ENCODE data around the gene DCAF8L1. TPM values are rescaled to one million over a fixed set of nuclear protein-coding genes. Genes with fewer than 3 reads are reported as not detected.

The DCAF8L1 gene
- total and polyA plus RNA-seq, 2 of the 8 experiments (the other 6 are each of a cell fraction or from before 2014, with no cell fraction given) = not detected

- H3K4me2 ChIP-seq (ENCODE audit: insufficient read depth in 1 of 2, low read depth in 2 of 2, low read length in 2 of 2) = no peak overlapping the region
- no peak overlapping the region for H4K91ac ChIP-seq (replicated peaks; ENCODE audit: insufficient read length, low read length)
- H3K14ac ChIP-seq (ENCODE audit: insufficient read length) = no peak overlapping the region
- DNase-seq (ENCODE audit: low read depth in 1 of 2, low spot score in 2 of 2) = no peak
- no peak overlapping the region for H4K5ac ChIP-seq (ENCODE audit: insufficient read length, low read depth, low read length)
- H2AK5ac ChIP-seq (ENCODE audit: low read depth, low read length) = no peak overlapping the region
- no peaks in the 10 kb centered on the region for H4K20me1 ChIP-seq (replicated peaks in 1 of 2; ENCODE audit: control insufficient read depth in 1 of 2, insufficient read depth in 2 of 2, low read length in 2 of 2)
- H3K23ac ChIP-seq (ENCODE audit: insufficient read length) = no peak overlapping the region
- no peaks in the 10 kb centered on the region for H3K79me2 ChIP-seq (ENCODE audit: control insufficient read depth in 1 of 2, insufficient read depth in 2 of 2, low read length in 2 of 2)
- H3K4me3 ChIP-seq (ENCODE audit: extremely low read depth in 1 of 4, insufficient read depth in 2 of 4, low read depth in 3 of 4, low read length in 4 of 4) = no peak overlapping the region
- no peaks in the 10 kb centered on the region for H3K36me3 ChIP-seq (ENCODE audit: control insufficient read depth in 2 of 4, insufficient read depth in 4 of 4, low read length in 3 of 4)
- no peak overlapping the region for H2BK12ac ChIP-seq (ENCODE audit: low read depth, low read length)
- no peaks in the 10 kb centered on the region for H3K23me2 ChIP-seq (ENCODE audit: low read depth, low read length)
- no peak overlapping the region for H2AFZ ChIP-seq (ENCODE audit: low read length)
- TF ChIP-seq RXRA (IDR thresholded peaks at IDR 0.05; ENCODE audit: insufficient read depth, low read depth, low read length) (no peak), GTF2F1 (IDR thresholded peaks at IDR 0.05; ENCODE audit: borderline replicate concordance, low read depth, low read length) (no peak), POU5F1 (IDR thresholded peaks at IDR 0.05; ENCODE audit: low read depth, low read length) (no peak), ATF3 (IDR thresholded peaks at IDR 0.05; ENCODE audit: insufficient read depth, low read depth, low read length) (no peak), GABPA (IDR thresholded peaks at IDR 0.05; ENCODE audit: borderline replicate concordance, insufficient read depth, low read length) (no peak), RFX5 (IDR thresholded peaks at IDR 0.05; ENCODE audit: borderline replicate concordance, low read depth, low read length) (no peak), MAX (IDR thresholded peaks at IDR 0.05) (no peak), CREB1 (IDR thresholded peaks at IDR 0.05) (no peak), JUND (IDR thresholded peaks at IDR 0.05; ENCODE audit: low read length) (no peak), EZH2 (IDR thresholded peaks at IDR 0.05; ENCODE audit: low read depth, low read length, severe bottlenecking) (no peak), KDM1A (IDR thresholded peaks at IDR 0.05; ENCODE audit: borderline replicate concordance, low read length) (no peak), TBP (IDR thresholded peaks at IDR 0.05; ENCODE audit: low read depth, low read length) (no peak)
- ChIA-PET POLR2A (ENCODE audit: partially characterized antibody) (no interaction called here), CTCF (ENCODE audit: partially characterized antibody) (no interaction called here)
- H3K9me3 ChIP-seq (ENCODE audit: insufficient read depth in 2 of 2, low read depth in 1 of 2, low read length in 1 of 2) = peaks cover 0 to 5% of the 10 kb centered on the region in 2 experiments; a peak in 1 of 4 replicates
- no peaks in the 10 kb centered on the region for H3K4me1 ChIP-seq (replicated peaks in 1 of 4; ENCODE audit: control insufficient read depth in 3 of 4, insufficient read depth in 4 of 4, low read length in 3 of 4)
- H2BK120ac ChIP-seq (replicated peaks; ENCODE audit: low read depth, low read length) = no peak overlapping the region
- no peak overlapping the region for H3K4ac ChIP-seq (replicated peaks; ENCODE audit: insufficient read length, low read depth, low read length)
- no peak overlapping the region for H4K8ac ChIP-seq (ENCODE audit: extremely low read depth, insufficient read depth, low read length)
- no peaks in the 10 kb centered on the region for H3K27me3 ChIP-seq (replicated peaks in 1 of 4; ENCODE audit: control insufficient read depth in 3 of 4, extremely low read depth in 1 of 4, insufficient read depth in 3 of 4, low read length in 3 of 4)
- no peak overlapping the region for H3K56ac ChIP-seq (replicated peaks; ENCODE audit: insufficient read length, low read depth, low read length)
- no peak overlapping the region for H3K18ac ChIP-seq (ENCODE audit: extremely low read depth, low read length)
- H3K9ac ChIP-seq (replicated peaks in 1 of 4; ENCODE audit: extremely low read depth in 1 of 4, low read depth in 3 of 4, low read length in 3 of 4) = no peak overlapping the region
- no peak overlapping the region for H3K27ac ChIP-seq (ENCODE audit: low read depth, low read length)
- H2BK20ac ChIP-seq (ENCODE audit: low read length) = no peak overlapping the region
- H3K79me1 ChIP-seq (ENCODE audit: low read depth, low read length) = no peaks in the 10 kb centered on the region
- WGBS, 2 experiments (ENCODE audit: extremely low coverage in 1 of 2, insufficient coverage in 1 of 2, insufficient read length in 1 of 2, insufficient replicate concordance in 2 of 2, low coverage in 1 of 2, low lambda C conversion rate in 2 of 2, missing lambda C conversion rate in 1 of 2) = no CpG with 5 or more reads among the region's 1 CpG
- no peak overlapping the region for H2BK5ac ChIP-seq (ENCODE audit: low read depth, low read length)
- no peak overlapping the region for H2BK15ac ChIP-seq (ENCODE audit: low read length)
- FAIRE-seq = no peak
These were observed 16.8 kb downstream of the DCAF8L1 start for GRCh38 chrX:27964432-27964831.

Data from H1 (cell line).